Stimulated activated CD4-positive, alpha-beta T cell treated with anti-CD3 and anti-CD28 coated beads, TNF-alpha, amount 100 ng/mL, for 24 hours (primary cell): Measurements from ENCODE around the gene CFLAR.
"Not testable (repeated sequence)": the region's sequence is repeated elsewhere in the genome, so short reads cannot be mapped to it uniquely, and the experiment has no call there.

ENCODE experiments used
- DNase-seq, 3 experiments: peaks; one replicate each; pipeline ENCODE4 v3.0.0-alpha.2; 2020; ENCODE audit warnings: low read depth in 3 of 3

The CFLAR gene

GRCh38 chr2:201149064-201149820 is 33.3 kb downstream of the CFLAR start:
- DNase-seq = no peak

- not testable (repeated sequence) for DNase-seq
Measured at GRCh38 chr2:201149821-201150165, 33.8 kb downstream of the CFLAR start.

- DNase-seq = no peak
Measured at GRCh38 chr2:201150454-201151020, 34.6 kb downstream of the CFLAR start.

GRCh38 chr2:201151127-201151981 is 35.4 kb downstream of the CFLAR start:
- DNase-seq = no peak

- DNase-seq = no peak
Measured at GRCh38 chr2:201152517-201152916, 36.6 kb downstream of the CFLAR start.

GRCh38 chr2:201152999-201153815 is 37.2 kb downstream of the CFLAR start:
- no peak for DNase-seq

GRCh38 chr2:201154615-201155399 is 38.8 kb downstream of the CFLAR start:
- no peak for DNase-seq

GRCh38 chr2:201156036-201156435 is 40.1 kb downstream of the CFLAR start:
- DNase-seq = no peak

- DNase-seq = no peak
Measured at GRCh38 chr2:201156640-201157039, 40.7 kb downstream of the CFLAR start.

- no peak for DNase-seq
Measured at GRCh38 chr2:201157694-201158093, 41.7 kb downstream of the CFLAR start.

- DNase-seq = no peak
Measured at GRCh38 chr2:201158111-201158929, 42.4 kb downstream of the CFLAR start.

- DNase-seq = no peak
Measured at GRCh38 chr2:201164166-201164565, 48.2 kb downstream of the CFLAR start.

- no peak for DNase-seq
Measured at GRCh38 chr2:201167546-201167945, 51.6 kb downstream of the CFLAR start.

GRCh38 chr2:201168496-201168895 is 52.5 kb downstream of the CFLAR start:
- DNase-seq = not testable (repeated sequence)

GRCh38 chr2:201171259-201171814 is 55.4 kb downstream of the CFLAR start:
- DNase-seq = no peak

GRCh38 chr2:201172279-201172678 is 56.3 kb downstream of the CFLAR start:
- DNase-seq = no peak

GRCh38 chr2:201174687-201175086 is 58.7 kb downstream of the CFLAR start:
- no peak for DNase-seq

- DNase-seq = no peak
Measured at GRCh38 chr2:201176081-201176481, 60.1 kb downstream of the CFLAR start.

- no peak for DNase-seq
Measured at GRCh38 chr2:201180010-201180409, 64.0 kb downstream of the CFLAR start.
